Measurements from ENCODE around the gene AK1. TPM values are rescaled to one million over a fixed set of nuclear protein-coding genes. Genes with fewer than 3 reads are reported as not detected.

The AK1 gene
- total RNA-seq, 1 experiment from 2014 or later: 61.1 TPM

DNA sequence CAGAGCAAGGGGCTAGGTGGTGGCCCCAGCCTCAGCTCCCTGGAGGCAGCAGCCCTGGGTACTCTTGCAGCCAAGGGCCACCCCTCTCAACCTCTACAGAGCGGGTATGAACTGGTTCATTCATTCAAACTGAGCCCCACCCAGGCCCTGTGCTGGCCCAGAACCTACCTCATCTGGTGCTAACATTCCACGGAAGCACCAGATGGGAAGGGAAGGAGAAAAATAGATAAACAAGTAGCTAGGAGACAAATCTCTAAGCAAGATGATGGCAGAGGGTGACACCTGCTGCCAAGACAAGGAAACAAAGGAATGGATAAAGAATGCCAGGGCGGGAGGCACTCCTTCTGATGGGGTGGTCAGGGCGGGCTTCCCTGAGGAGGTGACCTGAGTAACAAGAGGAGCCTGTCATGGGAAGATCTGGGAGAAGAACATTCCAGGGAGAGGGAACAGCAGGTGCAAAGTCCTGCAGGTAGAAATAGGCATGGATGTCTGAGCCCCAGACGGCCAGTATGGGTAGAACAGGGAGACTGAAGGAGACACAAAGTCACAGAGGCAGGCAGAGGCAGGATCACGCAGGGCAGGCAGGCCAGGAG lies 33.2 kb upstream of the AK1 start:
- Histone ChIP-seq H3K9me3 (ENCODE audit: control insufficient read depth in 1 of 2, insufficient read depth in 1 of 2, low read depth in 1 of 2, low read length in 2 of 2) (no peaks in the 10 kb centered on the region), H2AFZ (ENCODE audit: low read depth, low read length, poor library complexity, severe bottlenecking) (no peak overlapping the region), H3K36me3 (ENCODE audit: control insufficient read depth in 1 of 2, insufficient read depth in 2 of 2, low read length in 2 of 2) (peaks cover 3 to 32% of the 10 kb centered on the region in 2 experiments; a peak in 2 of 4 replicates), H3K27ac (ENCODE audit: low read depth, low read length) (no peak overlapping the region), H3K27me3 (ENCODE audit: insufficient read depth, low read length) (no peaks in the 10 kb centered on the region), H3K4me1 (ENCODE audit: control insufficient read depth in 1 of 2, insufficient read depth in 2 of 2, low read length in 2 of 2) (peaks cover 7 to 14% of the 10 kb centered on the region in 2 experiments), H4K20me1 (ENCODE audit: insufficient read depth) (no peaks in the 10 kb centered on the region), H3K9ac (ENCODE audit: low read length) (no peak overlapping the region), H3K9me2 (ENCODE audit: insufficient read depth) (no peaks in the 10 kb centered on the region), H3K4me3 (replicated peaks in 1 of 2; ENCODE audit: low read depth in 1 of 2, low read length in 2 of 2) (no peak overlapping the region), H3K4me2 (ENCODE audit: low read length) (no peak overlapping the region), H3K79me2 (ENCODE audit: insufficient read depth, low read length) (peaks cover 9% of the 10 kb centered on the region; the same call in 1 of the 2 replicates)
- ChIA-PET POLR2A (no interaction called here), CTCF (interaction anchor here (1.1 to 1.6 kb wide), 2 partner anchors 41 to 176 kb away, joined by 3 to 4 read pairs; partner anchors contain the start of gene TOR2A), RAD21 (ENCODE audit: low non-redundant PET in 1 of 2, low total read pairs in 2 of 2, uncharacterized antibody in 2 of 2, unreplicated experiment in 2 of 2) (no interaction called here)
- 0 out of 6 replicates have a peak, but pooled peaks of 2 of the 3 experiments have one; percentile 17 to 18 for TF ChIP-seq CTCF (IDR thresholded peaks at IDR 0.05 in 2 of 3, conservative IDR thresholded peaks at IDR 0.05 in 1 of 3; ENCODE audit: borderline replicate concordance in 1 of 3, insufficient read depth in 1 of 3, low read depth in 2 of 3, low read length in 2 of 3)
- no peak for TF ChIP-seq JUND (IDR thresholded peaks at IDR 0.05)
- no TSS peak for BruUV-seq (replicated peaks)
- intact Hi-C loops (cut with micrococcal nuclease): no loop called here
- ATAC-seq: peak; percentile 48; the same call in 1 of the 2 replicates
- no peak for DNase-seq (ENCODE audit: low read depth, low spot score)

DNA sequence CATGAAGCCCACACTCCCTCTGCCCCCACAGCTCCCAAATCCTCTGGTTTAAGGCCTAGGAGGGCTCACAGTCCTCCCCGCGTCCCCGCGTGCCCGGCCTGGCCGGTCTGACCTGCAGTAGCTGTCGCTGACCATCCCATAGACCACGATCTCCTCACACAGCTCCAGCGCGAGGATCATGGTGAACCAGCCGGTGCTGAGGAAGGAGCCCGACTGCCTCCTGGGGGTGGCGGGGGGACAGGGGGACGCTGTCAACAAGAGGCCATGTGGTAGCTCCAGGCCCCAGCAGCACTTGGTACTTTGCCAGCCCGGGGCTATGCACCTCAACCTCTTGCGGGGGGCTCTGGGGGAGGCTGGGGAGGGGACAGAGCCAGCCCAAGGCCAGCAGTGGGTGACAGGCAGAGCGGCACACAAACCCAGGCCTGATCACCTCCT lies 32.4 kb upstream of the AK1 start:
- Histone ChIP-seq H3K9me2 (ENCODE audit: insufficient read depth) (no peaks in the 10 kb centered on the region), H3K4me2 (ENCODE audit: low read length) (no peak overlapping the region), H3K4me1 (ENCODE audit: control insufficient read depth in 1 of 2, insufficient read depth in 2 of 2, low read length in 2 of 2) (peaks cover 0 to 14% of the 10 kb centered on the region in 2 experiments; a peak in 2 of 4 replicates), H3K4me3 (replicated peaks in 1 of 2; ENCODE audit: low read depth in 1 of 2, low read length in 2 of 2) (no peak overlapping the region), H3K79me2 (ENCODE audit: insufficient read depth, low read length) (peaks cover 6% of the 10 kb centered on the region; the same call in 1 of the 2 replicates), H3K9ac (ENCODE audit: low read length) (no peak overlapping the region), H3K9me3 (ENCODE audit: control insufficient read depth in 1 of 2, insufficient read depth in 1 of 2, low read depth in 1 of 2, low read length in 2 of 2) (no peaks in the 10 kb centered on the region), H3K27me3 (ENCODE audit: insufficient read depth, low read length) (no peaks in the 10 kb centered on the region), H4K20me1 (ENCODE audit: insufficient read depth) (no peaks in the 10 kb centered on the region), H2AFZ (ENCODE audit: low read depth, low read length, poor library complexity, severe bottlenecking) (no peak overlapping the region), H3K36me3 (ENCODE audit: control insufficient read depth in 1 of 2, insufficient read depth in 2 of 2, low read length in 2 of 2) (peaks cover 3 to 30% of the 10 kb centered on the region in 2 experiments; a peak in 2 of 4 replicates), H3K27ac (ENCODE audit: low read depth, low read length) (no peak overlapping the region)
- CTCF ChIA-PET: interaction anchor here (1.1 to 1.6 kb wide), 2 partner anchors 40 to 175 kb away, joined by 3 to 4 read pairs; partner anchors contain the start of gene TOR2A
- BruUV-seq (replicated peaks): no TSS peak
- POLR2A ChIA-PET: no interaction called here
- ATAC-seq (no peak), DNase-seq (ENCODE audit: low read depth, low spot score) (no peak)
- TF ChIP-seq JUND (IDR thresholded peaks at IDR 0.05) (no peak), RAD21 (IDR thresholded peaks at IDR 0.05; ENCODE audit: low read depth) (no peak), ELF1 (IDR thresholded peaks at IDR 0.05; ENCODE audit: borderline replicate concordance, low read depth) (no peak), TCF7L2 (IDR thresholded peaks at IDR 0.05; ENCODE audit: borderline replicate concordance, extremely low read depth, insufficient read depth, insufficient read length) (no peak), EZH2phosphoT487 (IDR thresholded peaks at IDR 0.05; ENCODE audit: borderline replicate concordance) (no peak)
- intact Hi-C loops (cut with micrococcal nuclease): no loop called here
- RAD21 ChIA-PET (ENCODE audit: low non-redundant PET in 1 of 2, low total read pairs in 2 of 2, uncharacterized antibody in 2 of 2, unreplicated experiment in 2 of 2): interaction anchor here in 1 of 2 experiments (0.7 kb wide), 1 partner anchor 8 kb away, joined by 5 read pairs; no protein-coding TSS in a partner anchor
